DMS53 treated with DMSO at 0.1 percent for 48 hours (cell line): ENCODE results near the gene FBP2.

Source experiments
- DNase-seq: peaks from one replicate; lab custom pipeline; 2025; ENCODE audit not compliant: unreplicated experiment; lab: John Stamatoyannopoulos, UW

The FBP2 gene

GRCh38 chr9:94593459-94594345, at the start of gene FBP2:
FBP2 (minus strand) TSS chr9:94593824; CDS start chr9:94593726, 98 bp downstream.
- DNase-seq = no peak

DNA sequence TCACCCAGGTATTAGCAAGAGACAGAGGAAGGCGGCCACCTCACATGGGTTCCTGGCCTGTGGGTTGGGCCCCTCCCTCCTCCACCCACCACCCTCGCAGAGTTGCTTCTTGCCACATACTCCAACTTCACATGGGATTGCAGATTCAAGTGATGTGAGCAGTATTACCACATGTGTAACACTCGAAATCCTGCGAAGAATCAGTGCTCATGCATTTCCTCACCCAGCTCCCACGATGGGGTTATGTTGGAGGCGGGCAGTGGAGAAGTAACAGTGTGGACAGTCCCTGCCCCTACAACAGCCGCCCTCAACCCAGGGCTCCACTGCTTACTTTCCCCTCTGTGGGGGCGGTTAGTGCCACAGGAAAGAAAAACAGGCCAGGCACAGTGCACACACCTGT, 49.6 kb upstream of the FBP2 start:
- no peak for DNase-seq

GRCh38 chr9:94642501-94642900, 48.9 kb upstream of the FBP2 start:
- no peak for DNase-seq

- peak; percentile 31 for DNase-seq
These were observed 46.4 kb upstream of the FBP2 start for GRCh38 chr9:94639999-94640376.

DNA sequence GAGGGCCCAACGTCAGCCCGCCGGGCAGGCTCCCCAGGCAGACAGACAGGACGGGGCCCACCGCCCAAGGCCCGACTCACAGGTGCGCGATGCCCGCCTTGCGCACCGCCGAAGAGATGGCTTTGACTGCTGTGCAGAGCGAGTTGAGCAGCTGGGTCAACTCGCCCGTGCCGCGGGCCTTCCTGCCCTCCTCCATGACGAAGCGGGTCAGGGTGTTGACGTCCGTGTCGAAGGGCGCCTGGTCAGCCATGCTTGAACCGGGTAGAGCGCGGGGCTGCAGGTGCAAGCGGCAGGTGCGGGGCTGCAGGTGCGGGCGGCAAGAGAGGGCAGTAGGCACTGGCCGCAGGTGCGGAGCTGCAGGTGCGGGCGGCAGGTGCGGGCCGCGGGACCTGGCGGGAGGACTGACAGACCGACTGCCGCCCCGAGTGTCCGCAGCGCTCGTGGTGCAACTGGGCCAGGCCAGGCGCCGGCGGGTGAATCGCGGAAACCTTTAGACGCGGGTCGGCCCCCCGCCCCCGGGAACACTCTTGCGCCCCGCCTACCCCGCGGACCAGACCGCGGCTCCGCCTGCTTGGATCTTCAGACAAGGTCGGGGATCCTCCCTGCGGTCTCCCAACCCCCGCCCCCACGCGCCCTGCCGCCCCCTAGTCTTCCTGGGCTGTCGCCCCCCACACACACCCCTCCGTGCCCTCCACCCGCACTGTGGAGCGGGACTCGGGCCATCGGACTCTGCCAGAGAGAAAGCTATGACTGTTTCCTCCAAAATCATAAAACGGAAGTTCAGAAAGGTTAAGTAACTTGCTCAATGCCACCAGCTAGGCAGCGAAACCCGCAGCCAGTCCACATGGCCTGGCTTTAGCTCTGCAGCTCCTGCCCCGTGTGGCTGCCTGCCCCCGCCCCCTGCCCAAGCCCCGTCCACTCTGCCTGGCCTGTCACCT, 45.7 kb upstream of the FBP2 start, which contains the start of gene FBP1:
FBP1 (minus strand) TSS at position 458 of the 938 bp plus-strand sequence; CDS start at position 250, 208 bp downstream.
- DNase-seq = peak; percentile 53

DNA sequence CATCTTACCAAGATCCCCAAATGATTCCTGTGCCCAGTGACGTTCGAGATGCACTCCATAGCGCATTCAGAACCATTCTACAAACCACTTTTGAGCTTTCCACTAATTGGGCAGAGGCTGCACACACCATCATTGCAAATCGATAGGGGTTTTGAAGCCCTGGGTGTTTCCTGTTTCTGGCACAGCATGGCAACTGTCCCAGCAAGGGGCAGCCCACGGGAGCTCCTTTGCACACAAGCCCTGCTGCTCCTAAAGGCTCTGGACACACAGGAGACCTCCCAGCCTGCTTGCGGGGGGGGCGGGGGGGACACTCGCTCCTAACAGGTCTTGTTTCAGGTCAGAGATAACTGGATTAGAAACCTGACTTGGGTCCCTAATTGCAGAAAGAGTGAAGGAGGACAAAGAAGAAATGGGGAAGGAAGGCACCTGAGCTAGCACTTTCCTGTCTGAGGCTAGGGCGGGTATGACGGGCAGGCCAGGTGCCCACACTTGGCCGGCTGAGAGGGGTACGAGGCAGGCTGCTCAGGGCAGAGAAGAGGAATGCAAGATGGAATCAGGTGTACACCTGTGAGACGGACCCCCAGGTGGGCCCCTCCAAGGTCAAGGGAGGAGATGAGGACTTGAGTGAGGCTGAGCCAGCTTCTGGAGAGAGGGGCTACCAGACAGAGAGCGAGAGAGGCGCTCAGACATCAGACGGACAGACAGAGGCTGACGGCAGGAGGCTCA, 44.9 kb upstream of the FBP2 start:
- no peak for DNase-seq

DNA sequence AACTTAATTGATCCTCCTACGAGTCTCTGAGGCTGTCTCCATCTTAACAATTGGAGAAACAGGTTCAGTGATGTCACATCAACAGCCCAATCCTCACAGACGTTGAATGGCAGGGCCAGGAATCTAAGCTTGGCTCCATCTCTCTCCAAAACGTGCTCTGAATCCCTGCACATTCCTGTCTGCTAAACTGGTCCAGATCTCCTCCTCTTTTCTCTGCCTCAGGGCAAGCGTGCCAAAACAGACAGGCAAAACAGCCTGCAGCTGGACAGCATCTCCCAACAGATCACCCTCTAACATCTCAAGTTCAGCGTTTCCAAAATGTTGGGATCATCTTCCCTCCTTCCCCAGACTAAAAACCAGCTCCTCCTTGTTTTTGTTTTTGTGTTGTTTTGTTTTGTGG, 39.1 kb upstream of the FBP2 start:
- no peak for DNase-seq

DNA sequence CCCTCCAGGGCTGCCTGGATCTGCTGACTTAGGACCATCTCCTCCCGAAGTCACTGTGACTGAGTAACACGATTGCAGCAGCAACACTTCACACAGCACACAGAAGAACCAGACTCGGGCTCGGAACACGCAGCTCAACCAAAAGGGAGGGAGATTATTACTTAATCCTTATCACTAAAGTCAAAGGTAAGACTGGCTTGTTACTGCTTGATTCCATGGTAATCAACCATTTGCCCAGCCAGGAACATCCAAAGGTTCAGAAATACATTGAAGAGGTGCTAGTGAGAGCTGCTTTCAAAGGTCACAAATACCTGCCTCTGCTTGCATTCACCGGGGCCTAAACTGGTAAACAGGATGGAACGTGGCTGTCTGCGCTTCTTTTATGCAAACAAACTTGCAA, 38.0 kb upstream of the FBP2 start:
- no peak for DNase-seq

DNA sequence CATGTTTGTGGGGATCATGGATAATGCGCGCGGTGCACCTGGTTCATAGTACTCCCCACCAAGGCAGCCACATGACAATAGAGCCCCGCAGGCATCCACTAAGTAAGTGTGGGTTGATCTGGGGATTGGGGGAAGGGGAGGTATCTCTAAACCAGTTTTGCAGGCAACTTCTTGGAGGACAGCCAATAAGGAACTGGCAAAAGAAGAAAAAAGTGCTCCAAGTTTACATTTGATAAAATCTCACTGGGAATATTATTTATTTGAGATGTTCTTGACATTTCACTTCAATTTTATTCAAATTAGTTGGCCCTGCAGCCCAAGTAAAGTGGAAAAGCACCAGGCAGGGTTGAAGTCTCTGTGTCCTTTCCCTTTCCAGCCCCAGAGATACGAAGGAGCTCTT, 37.2 kb upstream of the FBP2 start:
- no peak for DNase-seq

- DNase-seq = no peak
These were observed 36.7 kb upstream of the FBP2 start for GRCh38 chr9:94630281-94630680.

DNA sequence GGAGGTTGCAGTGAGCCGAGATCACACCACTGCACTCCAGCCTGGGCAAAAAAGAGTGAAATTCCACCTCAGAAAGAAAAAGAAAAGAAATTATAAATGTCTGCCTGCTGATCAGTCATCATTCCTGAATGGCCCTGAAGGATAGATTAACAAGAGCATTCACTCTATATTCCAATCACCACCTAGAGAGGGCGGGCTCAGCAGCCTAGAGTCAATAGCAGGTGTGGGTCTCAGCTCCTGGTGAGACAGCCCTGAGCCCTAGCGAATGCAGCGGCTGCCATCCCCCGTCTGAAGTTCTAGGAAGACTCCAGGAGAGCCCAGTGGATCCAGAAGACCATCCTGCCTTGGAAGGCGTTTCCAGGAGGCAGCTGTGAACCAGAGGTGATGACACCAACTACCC, 33.7 kb upstream of the FBP2 start:
- DNase-seq = no peak

GRCh38 chr9:94625835-94626234, 32.2 kb upstream of the FBP2 start:
- DNase-seq = no peak

DNA sequence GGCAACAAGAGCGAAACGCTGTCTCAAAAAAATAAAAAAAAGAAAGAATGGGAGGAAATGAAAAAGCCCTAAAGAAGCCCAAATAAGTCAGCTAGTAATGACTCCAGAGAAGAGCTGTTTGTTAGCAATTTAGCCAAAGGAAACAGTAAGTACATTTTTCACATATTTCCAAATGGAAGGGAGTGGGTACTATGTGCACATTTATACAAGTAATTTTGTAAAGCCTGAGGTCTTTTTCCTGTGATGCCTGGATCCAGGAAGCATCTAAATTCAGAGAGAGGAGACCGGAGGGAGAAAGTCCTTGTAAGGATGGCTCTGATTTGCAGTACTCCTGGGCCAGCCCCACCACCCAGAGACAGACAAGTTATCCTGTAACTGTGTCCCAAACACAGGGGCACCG, 31.0 kb upstream of the FBP2 start:
- no peak for DNase-seq

DNA sequence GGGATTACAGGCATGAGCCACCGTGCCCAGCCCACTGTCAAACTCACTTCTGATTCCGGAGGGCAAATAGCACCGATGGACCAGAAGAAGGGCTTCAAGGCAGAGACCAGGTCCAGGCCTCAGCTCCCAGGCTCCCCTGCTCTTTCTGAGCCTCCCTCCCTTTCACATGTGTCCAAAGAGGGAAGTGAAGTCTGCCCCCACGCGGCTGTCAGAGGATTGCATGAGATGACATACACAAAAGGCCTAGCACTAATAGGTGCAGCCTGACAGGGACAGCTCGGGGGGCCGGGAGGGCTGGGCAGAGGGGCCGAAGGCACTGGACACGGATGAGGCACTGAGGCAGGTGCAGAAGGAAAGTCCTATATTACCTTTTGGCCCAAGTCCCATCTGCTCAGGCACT, 29.6 kb upstream of the FBP2 start:
- no peak for DNase-seq

DNA sequence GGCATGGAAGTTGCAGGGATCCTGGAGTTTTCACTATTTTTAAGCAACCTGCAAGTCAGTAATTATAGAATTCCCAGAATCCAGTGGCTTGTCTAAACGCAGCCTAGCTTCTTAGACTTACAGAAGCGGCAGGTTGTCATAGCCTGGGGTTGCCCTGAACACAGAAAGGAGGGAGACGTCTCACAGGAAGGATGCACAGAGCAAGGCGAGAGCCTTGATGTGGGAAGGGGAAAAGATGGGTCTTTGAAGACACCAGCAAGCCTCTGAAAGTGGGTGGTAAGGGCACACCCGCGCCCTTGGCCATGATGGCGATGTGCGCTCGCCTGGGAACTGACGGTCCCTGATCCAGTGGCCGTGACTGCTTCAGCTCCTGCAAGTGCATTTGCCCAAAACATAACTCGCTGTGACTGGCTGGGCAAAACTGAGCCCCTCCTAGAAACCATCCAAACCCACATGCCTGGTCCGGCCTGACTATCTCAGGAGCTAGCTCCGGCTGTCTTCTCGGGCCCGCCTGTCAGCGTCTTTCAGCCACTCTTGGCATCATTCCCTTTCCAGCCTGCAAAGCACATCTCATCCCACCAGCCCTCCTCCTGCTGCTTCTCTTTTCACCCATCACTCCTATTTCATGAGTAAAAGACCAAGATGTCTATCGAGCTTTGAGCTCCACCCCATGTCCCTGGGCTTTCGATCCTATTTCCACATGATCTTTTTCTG, 28.6 kb upstream of the FBP2 start:
- DNase-seq = no peak

DNA sequence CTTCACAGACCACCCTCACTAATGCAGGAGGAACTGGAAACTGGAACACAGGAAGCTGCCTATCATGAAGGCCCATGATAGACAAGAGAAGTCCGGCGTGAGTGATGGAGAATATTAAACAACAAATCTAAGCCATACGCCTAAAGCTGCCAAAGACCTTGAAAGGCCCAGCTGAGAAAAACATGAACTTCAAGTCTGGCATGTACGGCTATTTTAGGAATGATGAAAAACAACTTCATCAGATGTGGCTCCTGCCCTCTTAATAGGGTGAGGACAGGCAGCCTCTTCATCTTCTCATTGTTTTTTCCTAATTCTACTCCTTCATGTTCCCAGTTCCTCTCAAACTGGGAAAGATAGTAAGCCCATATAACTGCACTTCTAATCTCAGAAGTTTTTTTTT, 25.4 kb upstream of the FBP2 start:
- DNase-seq = no peak

GRCh38 chr9:94613003-94613402, 19.4 kb upstream of the FBP2 start:
- DNase-seq = no peak

DNA sequence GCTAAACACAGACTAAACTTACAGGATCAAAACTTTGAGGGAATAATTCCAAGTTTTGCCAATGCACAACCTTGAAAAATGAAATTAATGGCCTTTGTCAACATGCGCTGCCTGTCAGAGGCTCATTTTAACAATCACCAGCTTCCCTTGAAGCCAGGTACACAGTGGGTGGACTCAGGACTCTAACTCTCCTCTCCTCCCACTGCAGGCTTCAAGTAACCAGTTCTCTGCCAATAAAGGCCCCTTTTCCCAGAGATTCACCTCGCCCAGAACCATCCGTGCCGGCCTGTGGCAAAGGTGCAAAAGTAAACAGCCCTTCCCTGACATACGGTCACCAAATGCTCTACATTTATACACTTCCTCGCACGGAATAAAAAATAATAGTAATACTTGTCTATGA, 18.4 kb upstream of the FBP2 start:
- no peak for DNase-seq

GRCh38 chr9:94611638-94612068, 18.0 kb upstream of the FBP2 start:
- DNase-seq = no peak

DNA sequence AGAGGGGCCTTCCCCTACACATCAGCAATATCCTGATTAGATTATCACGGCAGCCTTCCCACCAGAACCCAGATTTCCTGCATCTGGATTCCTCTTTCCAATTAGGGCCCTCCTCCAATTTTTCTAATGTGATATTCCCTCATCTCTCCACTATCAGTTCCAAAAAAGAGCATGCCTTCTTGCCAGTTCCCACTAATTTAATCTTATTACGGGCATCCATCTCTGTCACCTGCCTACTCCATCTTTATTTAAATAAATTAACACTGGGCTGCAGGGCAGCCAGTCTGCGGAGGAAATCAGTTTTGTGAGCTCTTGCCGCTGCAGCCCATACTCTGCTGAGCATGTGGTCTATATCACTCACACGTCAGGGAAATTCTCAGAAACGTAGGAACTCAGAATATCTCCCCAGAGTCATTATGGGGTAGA, 16.6 kb upstream of the FBP2 start:
- DNase-seq = no peak

DNA sequence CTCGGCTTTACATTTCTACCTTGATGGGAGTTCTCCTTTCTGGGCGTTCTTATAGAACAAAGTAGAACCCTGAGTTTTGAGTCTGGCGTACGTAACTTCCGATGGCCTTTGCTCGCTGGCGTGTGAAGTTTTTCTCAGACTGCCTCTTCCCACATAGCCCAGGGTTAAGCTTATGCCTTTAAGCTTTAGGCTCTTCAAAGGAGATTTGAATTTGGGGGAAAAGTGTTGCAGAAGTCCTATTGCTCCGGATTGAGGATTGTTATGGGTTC, 13.7 kb upstream of the FBP2 start:
- no peak for DNase-seq
